ENCODE results near the gene ANKRD63.

Gene ANKRD63

GRCh38 chr15:40255033-40255432, 27.8 kb downstream of the ANKRD63 start:
- DNase-seq: no peak

GRCh38 chr15:40254452-40254851, 28.4 kb downstream of the ANKRD63 start:
- no peak for DNase-seq

- DNase-seq: no peak
These were observed 29.6 kb downstream of the ANKRD63 start for GRCh38 chr15:40253167-40253790.

- no peak for DNase-seq
These were observed 30.3 kb downstream of the ANKRD63 start for GRCh38 chr15:40252438-40253166.

- no peak for DNase-seq
These were observed 30.8 kb downstream of the ANKRD63 start for GRCh38 chr15:40252141-40252437.

GRCh38 chr15:40251486-40252140, 31.3 kb downstream of the ANKRD63 start:
- DNase-seq: no peak

- no peak for DNase-seq
These were observed 31.9 kb downstream of the ANKRD63 start for GRCh38 chr15:40250771-40251483.

GRCh38 chr15:40250304-40250656, 32.6 kb downstream of the ANKRD63 start:
- no peak for DNase-seq

GRCh38 chr15:40249477-40250303, 33.2 kb downstream of the ANKRD63 start:
- DNase-seq: no peak

- DNase-seq: no peak
These were observed 34.7 kb downstream of the ANKRD63 start for GRCh38 chr15:40248006-40248783.

GRCh38 chr15:40247406-40247971, 35.4 kb downstream of the ANKRD63 start:
- no peak for DNase-seq

- no peak for DNase-seq
These were observed 36.2 kb downstream of the ANKRD63 start for GRCh38 chr15:40246496-40247280.

- no peak for DNase-seq
These were observed 37.0 kb downstream of the ANKRD63 start for GRCh38 chr15:40245666-40246450.

- DNase-seq: no peak
These were observed 37.8 kb downstream of the ANKRD63 start for GRCh38 chr15:40244961-40245523.

GRCh38 chr15:40243126-40243810, 39.6 kb downstream of the ANKRD63 start:
- no peak for DNase-seq

GRCh38 chr15:40242601-40243000, 40.3 kb downstream of the ANKRD63 start:
- DNase-seq: no peak

GRCh38 chr15:40242213-40242599, 40.7 kb downstream of the ANKRD63 start:
- DNase-seq: no peak

- DNase-seq: no peak
These were observed 41.3 kb downstream of the ANKRD63 start for GRCh38 chr15:40241269-40242212.

Data from COR-L47 (cell line).